Measurements from ENCODE around the gene TOR1A. TPM values are rescaled to one million over a fixed set of nuclear protein-coding genes. Genes with fewer than 3 reads are reported as not detected.

TOR1A gene
- total and polyA plus RNA-seq, 11 donors = 10.5 to 27.3 (median 15.7) TPM

- H3K4me1 ChIP-seq = peaks cover 0 to 11% (median 7%) of the 10 kb centered on the region in 12 donors
- intact Hi-C loops (cut with DNase I) = no loop called here
- no peak overlapping the region for H3K4me3 ChIP-seq
- no peaks in the 10 kb centered on the region for H3K9me3 ChIP-seq
- no peak for DNase-seq
- no peak for TF ChIP-seq POLR2A (IDR thresholded peaks at IDR 0.05)
- TF ChIP-seq CTCF (IDR thresholded peaks at IDR 0.05) = no peak
- no peaks in the 10 kb centered on the region for H3K27me3 ChIP-seq
- no peak for ATAC-seq
- peaks cover 0 to 63% (median 59%) of the 10 kb centered on the region in 9 donors for H3K36me3 ChIP-seq
- H3K27ac ChIP-seq = no peak overlapping the region
- 82 to 87% (median 85%) methylated on average over 6 of the region's 6 CpGs for WGBS, 4 donors
Measured at GRCh38 chr9:129826344-129826743, 2.4 kb upstream of the TOR1A start.

GRCh38 chr9:129823542-129823934, 398 bp downstream of the TOR1A start:
- WGBS, 4 donors = 0 to 20% (median 2%) methylated on average over 1 to 15 of the region's 15 CpGs
- peaks cover 0 to 11% (median 7%) of the 10 kb centered on the region in 12 donors for H3K4me1 ChIP-seq
- no peak for TF ChIP-seq CTCF (IDR thresholded peaks at IDR 0.05)
- TF ChIP-seq POLR2A (IDR thresholded peaks at IDR 0.05) = no peak
- peak overlapping the region; percentile 50 to 99 (median 82) for H3K4me3 ChIP-seq
- no peaks in the 10 kb centered on the region for H3K9me3 ChIP-seq
- H3K36me3 ChIP-seq = peaks cover 0 to 62% (median 56%) of the 10 kb centered on the region in 9 donors
- peak in 3 of 5 donors; percentile 22 to 34 (median 25) for DNase-seq
- peak overlapping the region in 11 of 12 donors; percentile 68 to 88 (median 76) for H3K27ac ChIP-seq
- no peaks in the 10 kb centered on the region for H3K27me3 ChIP-seq
- intact Hi-C loops (cut with DNase I) = loop anchor here in 1 of 10 donors (2.0 kb wide), 1 partner anchor 21 kb away; the partner anchor contains the start of gene TOR1B
- peak in 1 of 4 donors; percentile 10 for ATAC-seq

GRCh38 chr9:129822898-129823541, 916 bp downstream of the TOR1A start:
- Histone ChIP-seq H3K4me1 (peaks cover 0 to 11% (median 7%) of the 10 kb centered on the region in 12 donors), H3K27me3 (no peaks in the 10 kb centered on the region), H3K4me3 (peak overlapping the region; percentile 24 to 99 (median 79)), H3K9me3 (no peaks in the 10 kb centered on the region), H3K27ac (peak overlapping the region in 5 of 12 donors; percentile 42 to 77 (median 75)), H3K36me3 (peaks cover 0 to 62% (median 56%) of the 10 kb centered on the region in 9 donors)
- ATAC-seq = peak in 3 of 4 donors; percentile 1 to 23 (median 21)
- intact Hi-C loops (cut with DNase I) = loop anchor here in 1 of 10 donors (2.0 kb wide), 1 partner anchor 20 kb away; the partner anchor contains the start of gene TOR1B
- TF ChIP-seq POLR2A (IDR thresholded peaks at IDR 0.05) = no peak
- no peak for TF ChIP-seq CTCF (IDR thresholded peaks at IDR 0.05)
- DNase-seq = no peak
- WGBS, 4 donors = 20 to 30% (median 22%) methylated on average over 17 to 26 of the region's 26 CpGs
